PC-9 (cell line): Measurements from ENCODE around the gene HENMT1.

Source experiments
- CTCF ChIP-seq: fragments of 200-600 bp; sonication (generic); conservative IDR thresholded peaks from 2 replicates; pipeline ENCODE4 v1.6.1; 2017; ENCODE audit warnings: mixed run types, antibody characterized with exemption, mild to moderate bottlenecking, moderate library complexity
- EZH2 ChIP-seq: fragments of 200-600 bp; sonication (generic); IDR thresholded peaks from 2 replicates; pipeline ENCODE4 v1.8.0; 2017; ENCODE audit warnings: antibody characterized with exemption, low read depth

GRCh38 chr1:108664481-108664880 is 3.6 kb upstream of the HENMT1 start:
- TF ChIP-seq CTCF (no peak), EZH2 (no peak)
